H1 (cell line): ENCODE data around the gene DNAAF8. TPM values are rescaled to one million over a fixed set of nuclear protein-coding genes. Genes with fewer than 3 reads are reported as not detected.

ENCODE experiments used
- ASH2L ChIP-seq: fragments of 200-600, 300-600 bp; sonication (generic); IDR thresholded peaks from one replicate; pipeline ENCODE4 v1.7.1; 2017; ENCODE audit warnings: low read length
- CBX8 ChIP-seq: fragments of 300-800, 300-1000 bp; sonication (generic); IDR thresholded peaks from 2 replicates; pipeline ENCODE4 v1.7.1; 2016; ENCODE audit warnings: low read depth, low read length, borderline replicate concordance
- KDM5A ChIP-seq: fragments of 200-600 bp; IDR thresholded peaks from 2 replicates; pipeline ENCODE4 v1.7.1; 2012; ENCODE audit warnings: mild to moderate bottlenecking, low read length, inconsistent platforms, mixed read lengths
- RAD21 ChIP-seq, 2 experiments: IDR thresholded peaks in 1 of 2; conservative IDR thresholded peaks in 1 of 2; 2 replicates each; pipeline ENCODE4 v1.6.1; 2011; ENCODE audit warnings: low read depth in 2 of 2, low read length in 2 of 2, improper control_type of control experiment in 1 of 2, inconsistent platforms in 1 of 2, mild to moderate bottlenecking in 1 of 2, moderate library complexity in 1 of 2
- SAP30 ChIP-seq: fragments of 300-600 bp; sonication (generic); IDR thresholded peaks from 2 replicates; pipeline ENCODE4 v1.7.1; 2012; ENCODE audit warnings: low read length, moderate library complexity, mild to moderate bottlenecking, inconsistent platforms; ENCODE audit not compliant: insufficient read depth, insufficient replicate concordance
- polyA plus RNA-seq, 7 experiments: library from polyadenylated mRNA; depleted of rRNA in 3 of 7; stranded (reverse) in 5 of 7; unstranded in 2 of 7; fragments of >200 nt in 5 of 7; fragments of 200-250 nt in 2 of 7; gene quantifications; 1 replicate in 5 of 7; 2 replicates in 1 of 7; 4 replicates in 1 of 7; pipeline versions ENCODE4 v1.2.1 to v1.2.3, GENCODE V29; 2011 to 2013; ENCODE audit warnings: missing spikeins in 2 of 7, mixed read lengths in 2 of 7
- total RNA-seq: library from RNA; stranded (reverse); fragmentation: NEBNext Ultra II Directional; extraction: Animal tissue kit (Norgen Biotek cat#: 25700); gene quantifications from 2 replicates; pipeline ENCODE4 v1.2.1, GENCODE V29; 2021
- TF ChIP-seq, protein P1 (sequence below), 3 experiments: IDR thresholded peaks; 1 replicate in 2 of 3; 2 replicates in 1 of 3; pipeline versions ENCODE4 v1.5.1 to v1.6.1; 2011; ENCODE audit warnings: low read length in 3 of 3, mild to moderate bottlenecking in 3 of 3, inconsistent platforms in 2 of 3, low read depth in 1 of 3, moderate library complexity in 1 of 3; ENCODE audit not compliant: insufficient read depth in 1 of 3; ENCODE audit errors: control extremely low read depth in 1 of 3

The DNAAF8 gene
- total and polyA plus RNA-seq, 2 of the 8 experiments (the other 6 are each of a cell fraction or from before 2014, with no cell fraction given) = 0.39 TPM; not detected in 1

DNA sequence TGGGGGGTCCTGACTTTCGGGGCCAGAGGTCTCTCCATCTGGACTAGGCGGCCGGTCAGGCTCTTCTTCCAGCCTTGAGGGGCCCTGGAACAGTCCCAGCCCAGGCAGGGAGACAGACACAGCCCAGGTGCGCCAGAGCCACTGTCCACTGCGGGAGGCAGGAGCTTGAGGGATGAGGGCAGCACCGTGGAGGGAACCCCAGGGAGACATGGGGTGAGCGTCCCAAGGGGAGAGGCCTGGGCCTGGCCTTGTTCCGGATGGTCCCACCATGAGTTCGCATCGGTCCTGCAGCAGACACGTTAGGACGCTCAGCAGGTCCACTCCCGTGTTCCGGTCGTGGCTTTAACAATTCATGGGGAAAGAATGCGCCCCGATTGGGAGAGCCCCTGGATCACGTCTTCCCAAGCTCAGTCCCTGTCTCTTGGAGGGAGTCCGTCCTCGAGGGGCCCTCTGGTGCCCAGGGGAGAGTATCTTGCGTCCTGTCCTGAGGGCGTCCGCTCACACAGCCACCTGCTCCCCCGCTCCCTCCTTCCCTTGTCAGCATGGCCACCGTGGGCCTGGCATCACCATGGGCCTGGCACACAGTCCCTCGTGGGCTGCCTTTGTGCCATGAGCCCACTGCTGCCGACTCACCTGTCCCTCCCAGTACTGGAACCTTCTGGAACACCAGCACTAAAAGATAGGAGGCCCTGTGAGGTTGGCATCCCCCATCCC is 47.7 kb upstream of the DNAAF8 start (continued):
- TF ChIP-seq, protein P1, sequence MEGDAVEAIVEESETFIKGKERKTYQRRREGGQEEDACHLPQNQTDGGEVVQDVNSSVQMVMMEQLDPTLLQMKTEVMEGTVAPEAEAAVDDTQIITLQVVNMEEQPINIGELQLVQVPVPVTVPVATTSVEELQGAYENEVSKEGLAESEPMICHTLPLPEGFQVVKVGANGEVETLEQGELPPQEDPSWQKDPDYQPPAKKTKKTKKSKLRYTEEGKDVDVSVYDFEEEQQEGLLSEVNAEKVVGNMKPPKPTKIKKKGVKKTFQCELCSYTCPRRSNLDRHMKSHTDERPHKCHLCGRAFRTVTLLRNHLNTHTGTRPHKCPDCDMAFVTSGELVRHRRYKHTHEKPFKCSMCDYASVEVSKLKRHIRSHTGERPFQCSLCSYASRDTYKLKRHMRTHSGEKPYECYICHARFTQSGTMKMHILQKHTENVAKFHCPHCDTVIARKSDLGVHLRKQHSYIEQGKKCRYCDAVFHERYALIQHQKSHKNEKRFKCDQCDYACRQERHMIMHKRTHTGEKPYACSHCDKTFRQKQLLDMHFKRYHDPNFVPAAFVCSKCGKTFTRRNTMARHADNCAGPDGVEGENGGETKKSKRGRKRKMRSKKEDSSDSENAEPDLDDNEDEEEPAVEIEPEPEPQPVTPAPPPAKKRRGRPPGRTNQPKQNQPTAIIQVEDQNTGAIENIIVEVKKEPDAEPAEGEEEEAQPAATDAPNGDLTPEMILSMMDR (IDR thresholded peaks at IDR 0.05; ENCODE audit: control extremely low read depth in 1 of 3, insufficient read depth in 1 of 3, low read depth in 1 of 3, low read length in 3 of 3) = no peak
- no peak for TF ChIP-seq RAD21 (IDR thresholded peaks at IDR 0.05 in 1 of 2, conservative IDR thresholded peaks at IDR 0.05 in 1 of 2; ENCODE audit: low read depth in 2 of 2, low read length in 2 of 2)
- TF ChIP-seq CBX8 = no peak
- no peak for TF ChIP-seq ASH2L
- TF ChIP-seq SAP30 = no peak
- TF ChIP-seq KDM5A = no peak
